Esophagus squamous epithelium (tissue), 5 donors: Measurements from ENCODE around the gene DDR2. TPM values are rescaled to one million over a fixed set of nuclear protein-coding genes. Genes with fewer than 3 reads are reported as not detected.
A peak's percentile ranks its signal among the peaks of the same experiment; 100 is the strongest.

Experiments used
- DNase-seq: peaks from one replicate; lab custom pipeline; 2025; lab: John Stamatoyannopoulos, UW
- H3K27ac ChIP-seq, 4 donors: fragments of 200-600 bp; sonication (generic); one replicate each; pipeline ENCODE4 v1.5.1; 2016 to 2019; ENCODE audit warnings: mild to moderate bottlenecking in 1 of 4
- H3K27me3 ChIP-seq, 4 donors: fragments of 200-600 bp; sonication (generic); 1 replicate in 3 of 4; 2 replicates in 1 of 4; pipeline versions ENCODE4 v1.5.1 to v1.6.0; 2017 to 2021; ENCODE audit warnings: antibody characterized with exemption in 1 of 4
- H3K36me3 ChIP-seq, 3 donors: fragments of 200-600 bp; sonication (generic); one replicate each; pipeline ENCODE4 v1.5.1; 2016 to 2019
- H3K4me1 ChIP-seq, 3 donors: fragments of 200-600 bp; sonication (generic); one replicate each; pipeline ENCODE4 v1.5.1; 2017 to 2019
- H3K4me3 ChIP-seq, 4 donors: fragments of 200-600 bp; sonication (generic); 1 replicate in 3 of 4; 2 replicates in 1 of 4; pipeline ENCODE4 v1.5.1; 2016 to 2019; ENCODE audit warnings: mild to moderate bottlenecking in 2 of 4, moderate library complexity in 1 of 4
- H3K9me3 ChIP-seq, 3 donors: fragments of 200-600 bp; sonication (generic); one replicate each; pipeline ENCODE4 v1.5.1; 2016 to 2019
- CTCF ChIP-seq, 6 experiments: fragments of 450-650 bp in 4 of 6; fragments of 200-600 bp in 2 of 6; sonication (generic) in 2 of 6; IDR thresholded peaks; one replicate each; pipeline ENCODE4 v1.5.1; 2016 to 2019; ENCODE audit warnings: antibody characterized with exemption in 6 of 6, mild to moderate bottlenecking in 4 of 6, moderate library complexity in 4 of 6
- POLR2A ChIP-seq, 4 donors: fragments of 450-650 bp; IDR thresholded peaks; one replicate each; pipeline ENCODE4 v1.6.1; 2017; ENCODE audit warnings: antibody characterized with exemption in 4 of 4, mild to moderate bottlenecking in 4 of 4, moderate library complexity in 3 of 4
- WGBS, 2 donors: methylation state at CpG; one replicate each; pipeline ENCODE4 v1.1.5; 2018; 5-methylcytosine and 5-hydroxymethylcytosine counted together
- intact Hi-C: fragments of 100-400 bp; cut with DNase I; formaldehyde crosslinking; loops from one replicate; pipeline ENCODE4 v1.15.0; 2022
- total RNA-seq, 4 donors: library from RNA; depleted of rRNA; stranded (reverse); fragments of >200 nt; gene quantifications; one replicate each; pipeline ENCODE4 v1.1.0, GENCODE V29; 2016
- donor health status: DM: yes; HTN: yes; CAD: no.

The DDR2 gene
- total RNA-seq, 4 donors from 2014 or later, result 1.5 to 88.1 (median 15.9) TPM

- Histone ChIP-seq H3K27ac (peak overlapping the region; percentile 69 to 86 (median 80)), H3K27me3 (no peaks in the 10 kb centered on the region), H3K36me3 (no peaks in the 10 kb centered on the region), H3K9me3 (no peaks in the 10 kb centered on the region), H3K4me3 (no peak overlapping the region), H3K4me1 (peaks cover 24 to 62% (median 40%) of the 10 kb centered on the region in 3 donors)
- intact Hi-C loops, result no loop called here
- WGBS, 2 donors, result 19 to 45% methylated on average over 1 of the region's 1 CpG
- no peak for TF ChIP-seq CTCF (IDR thresholded peaks at IDR 0.05)
- no peak for TF ChIP-seq POLR2A (IDR thresholded peaks at IDR 0.05)
- no peak for DNase-seq
These were observed 63.4 kb downstream of the DDR2 start for GRCh38 chr1:162695687-162696086.

GRCh38 chr1:162696286-162696862, 64.1 kb downstream of the DDR2 start:
- Histone ChIP-seq H3K9me3 (no peaks in the 10 kb centered on the region), H3K27ac (peak overlapping the region; percentile 69 to 86 (median 80)), H3K4me1 (peaks cover 17 to 55% (median 36%) of the 10 kb centered on the region in 3 donors), H3K36me3 (no peaks in the 10 kb centered on the region), H3K4me3 (peak overlapping the region in 1 of 4 donors; percentile 2), H3K27me3 (no peaks in the 10 kb centered on the region)
- no peak for TF ChIP-seq CTCF (IDR thresholded peaks at IDR 0.05)
- no peak for DNase-seq
- intact Hi-C loops, result no loop called here
- 0 to 20% methylated on average over 3 to 5 of the region's 5 CpGs for WGBS, 2 donors

GRCh38 chr1:162697140-162697895, 65.1 kb downstream of the DDR2 start:
- TF ChIP-seq CTCF (IDR thresholded peaks at IDR 0.05), result no peak
- TF ChIP-seq POLR2A (IDR thresholded peaks at IDR 0.05), result no peak
- no peaks in the 10 kb centered on the region for H3K27me3 ChIP-seq
- peak overlapping the region; percentile 69 to 86 (median 80) for H3K27ac ChIP-seq
- no peak for DNase-seq
- no peak overlapping the region for H3K4me3 ChIP-seq
- H3K36me3 ChIP-seq, result no peaks in the 10 kb centered on the region
- intact Hi-C loops, result no loop called here
- H3K4me1 ChIP-seq, result peaks cover 9 to 51% (median 26%) of the 10 kb centered on the region in 3 donors
- no peaks in the 10 kb centered on the region for H3K9me3 ChIP-seq
- 46 to 59% methylated on average over 6 of the region's 6 CpGs for WGBS, 2 donors

- intact Hi-C loops, result no loop called here
- Histone ChIP-seq H3K27ac (no peak overlapping the region), H3K9me3 (no peaks in the 10 kb centered on the region), H3K4me3 (no peak overlapping the region), H3K4me1 (peaks cover 9 to 54% (median 23%) of the 10 kb centered on the region in 3 donors), H3K27me3 (no peaks in the 10 kb centered on the region), H3K36me3 (no peaks in the 10 kb centered on the region)
- 73 to 75% methylated on average over 3 of the region's 3 CpGs for WGBS, 2 donors
- TF ChIP-seq CTCF (IDR thresholded peaks at IDR 0.05), result no peak
- TF ChIP-seq POLR2A (IDR thresholded peaks at IDR 0.05), result no peak
- no peak for DNase-seq
These were observed 67.1 kb downstream of the DDR2 start for GRCh38 chr1:162699366-162699765.

GRCh38 chr1:162700131-162700530, 67.9 kb downstream of the DDR2 start:
- Histone ChIP-seq H3K27ac (no peak overlapping the region), H3K36me3 (no peaks in the 10 kb centered on the region), H3K9me3 (no peaks in the 10 kb centered on the region), H3K27me3 (no peaks in the 10 kb centered on the region), H3K4me3 (no peak overlapping the region), H3K4me1 (peaks cover 9 to 56% (median 23%) of the 10 kb centered on the region in 3 donors)
- no peak for DNase-seq
- TF ChIP-seq POLR2A (IDR thresholded peaks at IDR 0.05), result no peak
- intact Hi-C loops, result no loop called here
- WGBS, 2 donors, result 100% methylated on average over 1 of the region's 1 CpG
